Fibroblast of villous mesenchyme (primary cell): ENCODE measurements around the gene OGFOD2. TPM values are rescaled to one million over a fixed set of nuclear protein-coding genes. Genes with fewer than 3 reads are reported as not detected.
A peak's percentile ranks its signal among the peaks of the same experiment; 100 is the strongest.

ENCODE experiments used
- DNase-seq: peaks from one replicate; pipeline ENCODE4 v3.0.0-alpha.2; 2010; ENCODE audit warnings: low read depth
- H3K4me3 ChIP-seq: 2 replicates; pipeline ENCODE4 v1.5.1; 2011; ENCODE audit warnings: low read depth, mild to moderate bottlenecking, low read length
- CTCF ChIP-seq: IDR thresholded peaks from 2 replicates; pipeline ENCODE4 v1.5.1; 2012; ENCODE audit warnings: low read depth, mild to moderate bottlenecking, low read length; ENCODE audit not compliant: insufficient read depth
- total RNA-seq: library from RNA; depleted of rRNA; stranded (reverse); fragments of >200 nt; gene quantifications from 2 replicates; pipeline ENCODE4 v1.2.3, GENCODE V29; 2012

OGFOD2 gene
- total RNA-seq, 1 donor: 7.3 TPM

GRCh38 chr12:122966743-122967550, 8.1 kb upstream of the OGFOD2 start:
- H3K4me3 ChIP-seq: no peak overlapping the region
- no peak for DNase-seq
- TF ChIP-seq CTCF: no peak

GRCh38 chr12:122968104-122968503, 6.9 kb upstream of the OGFOD2 start:
- no peak for DNase-seq
- H3K4me3 ChIP-seq: no peak overlapping the region
- TF ChIP-seq CTCF: no peak

GRCh38 chr12:122969676-122970075, 5.4 kb upstream of the OGFOD2 start:
- TF ChIP-seq CTCF: no peak
- H3K4me3 ChIP-seq: no peak overlapping the region
- no peak for DNase-seq

- TF ChIP-seq CTCF: no peak
- peak; percentile 99 for DNase-seq
- peak overlapping the region; percentile 80 for H3K4me3 ChIP-seq
Measured at GRCh38 chr12:122974274-122974891, 661 bp upstream of the OGFOD2 start.

GRCh38 chr12:122975790-122976647, 975 bp downstream of the OGFOD2 start:
- DNase-seq: no peak
- H3K4me3 ChIP-seq: peak overlapping the region; percentile 80
- TF ChIP-seq CTCF: no peak

GRCh38 chr12:122976648-122976975, 1.6 kb downstream of the OGFOD2 start:
- H3K4me3 ChIP-seq: no peak overlapping the region
- no peak for DNase-seq
- no peak for TF ChIP-seq CTCF
